GM10248 (cell line): ENCODE data around the gene ARHGAP29.

Source experiments
- CTCF ChIA-PET: fragments of 300-600 bp; sonication (Branson Sonifier 250); formaldehyde crosslinking; extraction: SDS; loops from one replicate; lab custom pipeline; 2021; ENCODE audit warnings: antibody characterized with exemption; lab: Yijun Ruan, JAX
- POLR2A ChIA-PET: fragments of 350-650 bp; sonication (Branson Sonifier 250); formaldehyde crosslinking; extraction: SDS; loops from one replicate; lab custom pipeline; 2020; ENCODE audit warnings: antibody characterized with exemption; lab: Yijun Ruan, JAX
- DNase-seq: peaks from one replicate; pipeline ENCODE4 v3.0.0; 2012; ENCODE audit errors: extremely low spot score
- CTCF ChIP-seq: IDR thresholded peaks from 2 replicates; pipeline ENCODE4 v1.5.1; 2012; ENCODE audit warnings: mild to moderate bottlenecking, low read depth; ENCODE audit errors: extremely low read depth, missing control alignments, control extremely low read depth

Gene ARHGAP29

GRCh38 chr1:94281361-94282142 lies 44.2 kb upstream of the ARHGAP29 start:
- ChIA-PET POLR2A (no interaction called here), CTCF (no interaction called here)
- TF ChIP-seq CTCF = no peak
- no peak for DNase-seq

GRCh38 chr1:94280541-94280940 lies 43.2 kb upstream of the ARHGAP29 start:
- TF ChIP-seq CTCF = no peak
- no peak for DNase-seq
- POLR2A ChIA-PET = no interaction called here
- CTCF ChIA-PET = no interaction called here

- POLR2A ChIA-PET = no interaction called here
- TF ChIP-seq CTCF = no peak
- CTCF ChIA-PET = no interaction called here
- DNase-seq = no peak
Observed at GRCh38 chr1:94279462-94279861, 42.1 kb upstream of the ARHGAP29 start.

- POLR2A ChIA-PET = no interaction called here
- no peak for TF ChIP-seq CTCF
- CTCF ChIA-PET = no interaction called here
- no peak for DNase-seq
Observed at GRCh38 chr1:94279038-94279437, 41.7 kb upstream of the ARHGAP29 start.

GRCh38 chr1:94276988-94277434 lies 39.6 kb upstream of the ARHGAP29 start:
- CTCF ChIA-PET = interaction anchor here (0.9 to 2.2 kb wide), 3 partner anchors 13 to 231 kb away, joined by 3 to 7 read pairs (median 4); no protein-coding TSS in a partner anchor
- POLR2A ChIA-PET = no interaction called here
- no peak for DNase-seq
- TF ChIP-seq CTCF = no peak

GRCh38 chr1:94275083-94275482 lies 37.7 kb upstream of the ARHGAP29 start:
- no peak for DNase-seq
- no peak for TF ChIP-seq CTCF
- CTCF ChIA-PET = interaction anchor here (1.5 to 2.2 kb wide), 3 partner anchors 11 to 15 kb away, joined by 3 to 7 read pairs (median 4); no protein-coding TSS in a partner anchor
- POLR2A ChIA-PET = no interaction called here
